Peyer's patch (tissue), 4 donors: ENCODE measurements around the gene ZNF462.

Source experiments
- CTCF ChIP-seq, 6 experiments: fragments of 450-650 bp in 4 of 6; fragments of 200-600 bp in 2 of 6; sonication (generic) in 1 of 6; IDR thresholded peaks; one replicate each; pipeline ENCODE4 v1.5.1; 2017 to 2019; ENCODE audit warnings: antibody characterized with exemption in 6 of 6, mild to moderate bottlenecking in 3 of 6, moderate library complexity in 1 of 6
- POLR2A ChIP-seq, 2 donors: fragments of 450-650 bp; IDR thresholded peaks; one replicate each; pipeline ENCODE4 v1.5.1; 2017; ENCODE audit warnings: antibody characterized with exemption in 2 of 2, mild to moderate bottlenecking in 2 of 2, moderate library complexity in 2 of 2

- no peak for TF ChIP-seq CTCF (IDR thresholded peaks at IDR 0.05)
- TF ChIP-seq POLR2A (IDR thresholded peaks at IDR 0.05), result no peak
These were observed 157.1 kb downstream of the ZNF462 start for GRCh38 chr9:107020040-107020530.
